ENCODE results near the gene PANK4. TPM values are rescaled to one million over a fixed set of nuclear protein-coding genes. Genes with fewer than 3 reads are reported as not detected.

PANK4 gene
- total and polyA plus RNA-seq, 9 of the 15 experiments (the other 6 are each of a cell fraction or from before 2014, with no cell fraction given), result 0.93 to 55.6 (median 31.5) TPM

DNA sequence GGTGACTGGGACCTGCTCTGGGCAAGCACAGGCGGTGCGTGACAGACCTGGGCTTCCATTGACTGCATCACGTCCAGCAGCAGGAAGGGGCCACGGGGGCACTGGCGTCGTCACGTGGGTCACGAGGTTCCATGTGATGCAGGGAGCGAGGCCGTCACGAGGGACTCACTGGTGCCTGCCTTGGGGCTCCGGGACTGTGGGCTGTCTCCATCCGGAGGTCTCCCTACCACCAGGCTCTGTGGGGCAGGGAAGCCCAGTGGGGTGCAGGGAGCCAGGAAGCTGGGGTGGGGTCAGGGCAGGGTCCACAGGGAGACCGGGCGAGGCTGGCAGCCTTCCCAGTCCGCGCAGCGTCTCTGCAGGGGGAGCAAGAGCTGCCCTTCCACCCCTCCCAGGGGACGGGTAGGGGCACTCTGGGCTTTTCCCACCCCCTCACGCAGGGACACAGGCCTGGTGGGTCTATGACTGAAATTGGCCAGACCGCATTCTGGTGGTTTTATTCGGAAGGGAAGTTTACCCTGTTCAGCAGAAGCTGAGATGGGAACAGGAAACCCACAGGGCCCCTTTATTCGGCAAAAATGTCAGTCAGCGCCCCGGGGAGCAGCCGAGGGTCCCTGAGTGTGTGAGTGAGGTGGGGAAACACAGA, 29.4 kb upstream of the PANK4 start:
- WGBS (ENCODE audit: insufficient coverage, low coverage, missing lambda C conversion rate), result 30% methylated on average over 23 of the region's 26 CpGs
- Histone ChIP-seq H3K27me3 (ENCODE audit: control insufficient read depth in 2 of 2, insufficient read depth in 2 of 2, low read length in 2 of 2) (0 out of 5 replicates have a peak, but pooled peaks cover 0 to 4% of the 10 kb centered on the region in 2 experiments), H3K4me1 (replicated peaks in 1 of 2; ENCODE audit: control insufficient read depth in 2 of 2, insufficient read depth in 2 of 2, low read length in 2 of 2) (peaks cover 21 to 76% of the 10 kb centered on the region in 2 experiments), H4K20me1 (replicated peaks; ENCODE audit: control insufficient read depth, insufficient read depth, low read length) (no peaks in the 10 kb centered on the region), H3K27ac (ENCODE audit: extremely low read depth, low read depth, low read length) (peak overlapping the region; percentile 51; the same call in 1 of the 3 replicates), H3K4me2 (ENCODE audit: insufficient read depth, low read length) (peak overlapping the region; percentile 69), H3K9me3 (replicated peaks; ENCODE audit: control insufficient read depth, insufficient read depth, low read depth, low read length) (no peaks in the 10 kb centered on the region), H2AFZ (ENCODE audit: low read depth, low read length) (peak overlapping the region; percentile 86), H3K9me1 (ENCODE audit: control insufficient read depth, insufficient read depth, low read length) (no peaks in the 10 kb centered on the region), H3K79me2 (ENCODE audit: control insufficient read depth, insufficient read depth, low read length) (no peaks in the 10 kb centered on the region), H3K4me3 (peak overlapping the region; percentile 25), H3K36me3 (ENCODE audit: control insufficient read depth, insufficient read depth, low read length) (no peaks in the 10 kb centered on the region), H3K9ac (ENCODE audit: insufficient read depth in 1 of 2, low read depth in 2 of 2, low read length in 2 of 2) (peak overlapping the region; percentile 51 to 92; a peak in 3 of 4 replicates)
- CTCF ChIA-PET (ENCODE audit: low intra/inter-chr PET ratio), result interaction anchor here (0.8 to 2.7 kb wide), 3 partner anchors 141 to 726 kb away, joined by 3 to 22 read pairs (median 7); no protein-coding TSS in a partner anchor
- in situ Hi-C loops (cut with MboI), result no loop called here
- DNase-seq (ENCODE audit: extremely low read depth in 1 of 4, low spot score in 3 of 4), result no peak
- POLR2A ChIA-PET, result interaction anchor here (0.5 to 1.8 kb wide), 6 partner anchors 8 to 385 kb away, joined by 3 to 8 read pairs (median 3); partner anchors contain the start of gene PRXL2B
- no peak for ATAC-seq
- intact Hi-C loops (cut with micrococcal nuclease), result no loop called here
- BruUV-seq (replicated peaks), result no TSS peak
- no peak for FAIRE-seq
- TF ChIP-seq USF1 (CRISPR knock-in tag; IDR thresholded peaks at IDR 0.05), result peak; percentile 81
- peak; percentile 64; the same call in 1 of the 2 replicates for TF ChIP-seq HIVEP1 (CRISPR knock-in tag; IDR thresholded peaks at IDR 0.05)
- peak; percentile 45; the same call in 1 of the 2 replicates for TF ChIP-seq RAD51 (IDR thresholded peaks at IDR 0.05; ENCODE audit: borderline replicate concordance, low read depth)
- TF ChIP-seq MGA (IDR thresholded peaks at IDR 0.05), result peak; percentile 95
- TF ChIP-seq, protein P1, sequence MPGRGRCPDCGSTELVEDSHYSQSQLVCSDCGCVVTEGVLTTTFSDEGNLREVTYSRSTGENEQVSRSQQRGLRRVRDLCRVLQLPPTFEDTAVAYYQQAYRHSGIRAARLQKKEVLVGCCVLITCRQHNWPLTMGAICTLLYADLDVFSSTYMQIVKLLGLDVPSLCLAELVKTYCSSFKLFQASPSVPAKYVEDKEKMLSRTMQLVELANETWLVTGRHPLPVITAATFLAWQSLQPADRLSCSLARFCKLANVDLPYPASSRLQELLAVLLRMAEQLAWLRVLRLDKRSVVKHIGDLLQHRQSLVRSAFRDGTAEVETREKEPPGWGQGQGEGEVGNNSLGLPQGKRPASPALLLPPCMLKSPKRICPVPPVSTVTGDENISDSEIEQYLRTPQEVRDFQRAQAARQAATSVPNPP (IDR thresholded peaks at IDR 0.05; ENCODE audit: borderline replicate concordance, insufficient read depth, insufficient read length), result no peak
- no peak for TF ChIP-seq FOSL1 (tag; conservative IDR thresholded peaks at IDR 0.05)
- peak; percentile 69; the same call in 1 of the 2 replicates for TF ChIP-seq BHLHE40 (IDR thresholded peaks at IDR 0.05; ENCODE audit: low read length)
